GM12874 (cell line): ENCODE results near the gene MCRS1.
"Not testable (repeated sequence)": the region's sequence is repeated elsewhere in the genome, so short reads cannot be mapped to it uniquely, and the experiment has no call there.

Experiments
- CTCF ChIP-seq: IDR thresholded peaks from 2 replicates; pipeline ENCODE4 v1.5.1; 2011; ENCODE audit warnings: low read depth, mild to moderate bottlenecking, control low read depth, low read length, moderate library complexity; ENCODE audit not compliant: insufficient read depth

The MCRS1 gene

GRCh38 chr12:49567611-49568441 is at the start of gene MCRS1:
Gene MCRS1 (minus strand): TSS chr12:49568142. CDS start chr12:49566731, 1,411 bp downstream.
- no peak for TF ChIP-seq CTCF

DNA sequence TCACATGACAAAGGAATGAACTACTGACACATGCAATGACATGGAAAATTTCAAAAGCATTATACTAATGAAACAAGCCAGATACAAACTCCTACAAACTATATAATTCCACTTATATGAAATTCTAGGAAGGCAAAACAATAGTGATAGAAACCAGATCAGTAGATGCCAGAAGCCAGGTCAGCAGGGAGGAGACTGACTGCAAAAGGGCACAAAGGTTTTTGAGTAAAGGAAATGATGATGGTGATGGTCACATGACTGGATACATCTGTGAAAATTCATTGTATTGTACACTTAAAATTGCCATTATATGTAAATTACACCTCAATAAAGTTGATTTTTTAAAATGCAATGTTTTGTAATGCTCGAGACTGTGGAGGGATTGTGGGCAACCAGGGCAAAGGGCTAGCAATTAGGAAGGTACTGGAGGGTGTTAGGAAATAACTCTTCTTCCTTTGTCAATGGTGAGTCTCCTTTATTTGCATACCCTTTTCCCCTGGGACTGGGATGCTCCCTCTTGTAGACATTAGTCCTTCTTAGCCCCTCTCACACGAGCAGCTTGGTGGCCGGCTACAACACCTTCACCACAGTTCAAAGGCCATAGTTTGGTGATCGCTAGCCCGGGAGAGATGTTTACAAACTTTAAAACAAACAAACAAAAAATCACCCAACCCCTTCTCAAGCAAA is 48.7 kb upstream of the MCRS1 start:
- TF ChIP-seq CTCF, result no peak

- no peak for TF ChIP-seq CTCF
Measured at GRCh38 chr12:49615725-49616124, 47.8 kb upstream of the MCRS1 start.

DNA sequence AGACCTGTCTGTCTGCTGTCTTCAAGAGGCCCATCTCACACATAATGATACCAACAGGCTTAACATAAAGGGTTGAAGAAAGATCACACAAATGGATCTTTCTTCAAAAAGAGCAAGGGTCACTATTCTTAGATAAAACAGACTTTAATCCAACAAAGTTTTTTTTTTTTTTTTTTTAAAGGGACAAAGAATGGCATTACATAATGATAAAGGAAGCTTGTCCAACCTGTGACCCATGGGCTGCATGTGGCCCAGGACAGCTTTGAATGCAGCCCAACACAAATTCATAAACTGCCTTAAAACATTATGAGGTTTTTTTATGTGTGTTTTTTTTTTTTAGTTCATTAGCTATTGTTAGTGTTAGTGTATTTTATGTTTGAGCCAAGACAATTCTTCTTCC is 44.3 kb upstream of the MCRS1 start:
- TF ChIP-seq CTCF, result no peak

DNA sequence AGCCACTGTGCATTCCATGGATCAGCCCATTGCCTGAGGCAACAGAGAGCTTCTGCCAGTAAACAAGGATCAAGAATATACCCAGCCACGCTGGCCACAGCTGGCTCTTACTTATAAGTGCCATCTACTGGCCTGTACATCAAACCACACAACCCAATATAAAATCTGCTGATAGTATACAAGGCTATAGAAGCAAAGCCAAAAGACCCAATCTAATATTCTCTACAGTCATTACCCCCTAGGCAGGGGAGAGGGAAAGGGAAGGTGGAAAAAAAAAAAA is 41.9 kb upstream of the MCRS1 start:
- no peak for TF ChIP-seq CTCF

DNA sequence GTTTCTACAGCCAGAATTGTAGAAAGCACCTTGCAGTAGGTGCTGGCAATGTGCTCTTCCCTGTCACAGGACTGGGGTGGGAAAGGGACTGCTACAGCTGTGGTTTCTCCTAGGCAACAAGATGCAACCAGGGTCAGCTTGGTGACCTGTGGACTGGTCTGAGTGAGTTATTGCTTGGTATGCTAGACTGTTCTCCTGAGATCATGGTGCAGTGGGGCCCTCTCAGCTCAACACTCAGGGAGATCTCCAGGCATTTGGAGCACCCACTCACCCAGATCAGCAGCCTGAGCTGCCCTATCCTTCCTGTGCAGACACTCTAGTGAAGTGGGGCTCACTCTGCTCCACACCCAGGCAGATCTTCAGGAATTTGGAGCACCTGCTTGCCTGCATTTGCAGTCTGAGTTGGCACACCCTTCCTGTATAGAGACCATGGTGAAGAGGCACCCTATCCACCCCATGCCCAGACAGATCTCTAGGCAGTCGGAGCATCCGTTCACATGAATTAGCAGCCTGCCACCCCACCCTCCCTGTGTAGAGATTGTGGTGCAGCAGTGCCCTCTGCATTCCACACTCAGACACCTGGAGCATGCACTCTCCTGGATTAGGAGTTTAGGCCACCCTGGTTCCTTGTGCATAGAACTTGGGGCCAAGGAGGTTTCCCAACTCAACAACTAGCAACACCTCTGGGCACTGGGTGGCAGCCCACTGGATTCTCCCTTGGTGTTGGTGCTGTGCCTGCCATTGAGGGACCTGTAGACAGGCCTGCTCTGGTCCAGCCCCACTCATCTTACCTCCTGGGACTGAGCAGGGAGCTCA is 41.3 kb upstream of the MCRS1 start:
- no peak for TF ChIP-seq CTCF

DNA sequence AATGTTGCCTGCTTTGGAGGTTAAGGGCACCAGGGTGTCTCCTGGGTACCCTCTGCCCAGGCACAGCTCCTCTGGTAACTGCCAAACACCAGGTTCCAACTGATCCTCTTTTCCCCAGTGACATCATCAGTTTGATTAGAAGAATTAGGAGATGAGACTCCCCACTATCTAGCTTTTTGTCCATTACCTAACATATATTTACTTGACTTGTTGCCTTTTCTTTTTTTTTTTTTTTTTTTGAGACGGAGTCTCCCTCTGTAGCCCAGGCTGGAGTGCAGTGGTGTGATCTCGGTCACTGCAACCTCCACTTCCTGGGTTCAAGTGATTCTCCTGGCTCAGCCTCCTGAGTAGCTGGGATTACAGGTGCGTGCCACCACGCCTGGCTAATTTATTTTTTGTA is 37.6 kb upstream of the MCRS1 start, which contains the start of gene FAM186B:
Gene FAM186B, minus strand, starts transcription at position 101 of the 400 bp plus-strand sequence. CDS start 162 bp downstream, outside the sequence.
- not testable (repeated sequence) for TF ChIP-seq CTCF
